Stimulated activated CD8-positive, alpha-beta memory T cell treated with anti-CD3 and anti-CD28 coated beads, Interleukin-7, amount 100 ng/mL, for 1 hour (primary cell): ENCODE results near the gene ZHX3.

Experiments
- DNase-seq, 2 donors: peaks; one replicate each; pipeline ENCODE4 v3.0.0-alpha.2; 2020; ENCODE audit warnings: low read depth in 2 of 2

The ZHX3 gene

DNA sequence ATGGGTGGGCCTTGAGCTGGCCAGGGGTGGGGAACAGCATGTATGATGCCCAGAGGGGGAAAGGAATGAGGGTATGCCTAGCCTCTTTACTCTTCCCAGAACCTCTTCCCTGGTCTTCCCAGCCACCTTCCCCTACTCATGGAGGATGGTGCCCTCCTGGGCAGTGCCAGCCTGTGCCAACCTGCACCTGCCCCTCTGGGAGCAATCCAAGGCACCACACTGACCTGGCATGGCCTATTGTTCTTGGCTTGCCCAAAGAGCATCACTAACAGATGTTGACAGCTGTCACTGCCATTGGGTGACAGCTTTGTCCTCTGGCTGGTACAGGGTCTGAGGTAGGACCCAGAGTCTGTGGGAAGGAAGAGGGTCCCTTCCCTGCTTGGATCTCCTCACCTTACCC, 36.0 kb upstream of the ZHX3 start:
- no peak for DNase-seq

DNA sequence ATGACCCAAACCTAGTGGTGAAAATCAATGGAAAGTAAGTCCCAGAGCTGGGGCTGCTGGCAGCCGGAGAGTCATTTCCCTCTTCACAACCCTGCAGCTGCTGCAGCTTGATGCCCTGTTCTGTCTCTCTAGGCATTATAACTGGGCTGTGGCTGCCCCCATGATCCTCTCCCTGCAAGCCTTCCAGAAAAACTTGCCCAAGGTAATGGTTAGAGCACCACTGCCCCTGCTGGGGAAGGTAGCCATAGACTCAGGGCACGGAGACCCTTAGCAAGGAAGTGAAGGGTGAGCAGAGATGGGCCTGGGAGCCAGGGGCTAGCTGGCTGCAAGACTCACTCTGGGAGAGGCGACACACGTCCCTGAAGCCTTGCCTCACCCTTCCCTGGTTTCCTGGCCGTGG, 35.1 kb upstream of the ZHX3 start:
- no peak for DNase-seq

DNA sequence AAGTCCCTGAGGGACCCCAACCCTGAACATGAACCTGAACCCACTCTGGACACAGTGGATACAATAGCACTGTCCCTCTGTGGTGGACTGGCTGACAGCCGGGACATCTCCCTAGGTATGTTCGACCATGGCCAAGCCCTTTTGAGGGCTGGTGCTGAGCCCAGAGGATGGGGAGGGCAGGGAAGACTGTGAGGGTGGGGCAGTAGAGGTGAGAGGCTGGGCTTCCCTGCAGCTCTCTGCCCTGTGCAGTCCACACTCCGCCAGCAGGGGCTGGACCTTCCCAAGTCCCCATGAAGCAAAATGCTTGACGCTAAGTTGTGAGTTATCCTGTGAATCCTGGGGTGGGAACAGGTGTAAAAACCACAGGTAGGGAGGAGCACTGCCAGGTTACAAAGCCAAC, 34.6 kb upstream of the ZHX3 start:
- no peak for DNase-seq

- DNase-seq: no peak
These were observed 33.0 kb upstream of the ZHX3 start for GRCh38 chr20:41350408-41350962.

DNA sequence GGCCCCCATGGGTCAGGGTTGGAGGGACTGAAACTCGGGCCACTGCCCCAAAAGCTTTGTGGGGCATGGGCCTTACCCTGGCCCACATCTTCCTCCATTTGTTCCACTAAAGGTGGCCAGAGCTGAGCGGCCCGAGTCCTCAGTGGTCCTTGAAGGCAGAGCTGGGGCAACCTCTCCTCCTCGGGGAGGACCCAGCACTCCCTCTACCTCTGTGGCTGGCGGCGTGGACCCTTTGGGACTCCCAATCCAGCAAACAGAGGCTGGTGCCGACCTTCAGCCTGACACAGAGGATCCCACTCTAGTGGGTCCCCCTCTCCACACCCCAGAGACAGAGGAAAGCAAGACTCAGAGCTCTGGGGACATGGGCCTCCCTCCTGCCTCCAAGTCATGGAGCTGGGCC, 32.4 kb upstream of the ZHX3 start:
- no peak for DNase-seq

DNA sequence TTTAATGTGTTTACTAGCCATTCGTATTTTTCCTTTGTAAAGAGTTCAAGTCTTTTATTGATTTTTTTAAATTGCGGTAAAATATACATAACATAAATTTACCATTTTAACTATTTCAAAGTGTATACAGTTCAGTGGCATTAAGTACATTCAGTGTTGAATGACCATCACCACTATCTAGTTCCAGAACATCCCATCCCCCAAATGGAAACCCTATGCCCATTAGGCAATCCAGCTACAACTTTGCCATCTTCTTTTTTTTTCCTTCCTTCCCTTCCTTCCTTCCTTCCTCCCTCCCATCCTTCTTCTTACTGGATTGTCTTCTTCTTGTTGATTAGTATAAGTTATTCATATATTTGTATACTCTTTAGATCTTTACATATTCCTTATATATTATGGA, 31.7 kb upstream of the ZHX3 start:
- no peak for DNase-seq

- no peak for DNase-seq
These were observed 31.1 kb upstream of the ZHX3 start for GRCh38 chr20:41348430-41349172.

DNA sequence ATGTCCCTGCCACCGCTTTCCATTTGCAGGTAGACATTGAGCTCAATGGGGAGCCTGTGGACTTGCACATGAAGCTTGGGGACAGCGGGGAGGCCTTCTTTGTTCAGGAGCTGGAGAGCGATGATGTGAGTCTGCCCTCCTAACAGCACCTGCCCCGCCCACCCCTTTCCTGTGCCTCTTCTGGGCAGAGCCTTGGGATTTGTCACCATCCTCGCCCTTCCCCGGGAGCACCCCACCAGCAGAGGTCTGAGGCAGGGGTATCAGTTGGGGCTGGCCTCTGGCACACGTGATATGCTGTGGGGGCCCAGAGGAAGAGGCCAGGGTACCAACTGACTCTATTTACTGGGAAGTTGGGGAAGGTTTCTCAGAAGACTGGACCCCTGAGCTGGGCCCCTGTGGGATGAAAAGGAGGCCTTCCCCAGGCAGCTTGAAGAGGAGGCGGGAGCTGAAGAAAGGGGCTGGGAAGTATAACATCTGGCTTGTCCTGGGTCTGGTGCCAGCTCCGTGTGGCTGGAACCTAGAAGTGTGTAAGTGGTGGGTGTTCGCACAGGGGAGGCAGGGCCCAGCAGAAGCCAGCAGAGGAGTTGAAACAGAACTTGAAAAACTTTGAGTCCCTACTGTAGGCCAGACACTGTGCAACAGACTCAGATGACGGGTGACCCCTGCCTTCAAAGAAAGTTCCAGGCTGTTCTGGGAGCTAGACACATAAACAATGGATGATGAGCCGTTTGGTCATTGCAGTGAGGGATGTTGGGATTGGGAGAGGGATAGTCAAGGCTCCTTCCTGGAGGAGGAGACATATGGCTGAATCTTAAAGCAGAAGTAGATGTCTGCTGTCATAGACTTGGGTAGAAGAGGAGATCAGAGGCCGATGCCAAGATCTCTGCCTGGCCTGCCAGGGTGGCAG, 30.2 kb upstream of the ZHX3 start:
- no peak for DNase-seq

- DNase-seq: no peak
These were observed 28.2 kb upstream of the ZHX3 start for GRCh38 chr20:41345729-41346067.

GRCh38 chr20:41344938-41345728, 27.6 kb upstream of the ZHX3 start:
- no peak for DNase-seq

GRCh38 chr20:41344477-41344876, 26.9 kb upstream of the ZHX3 start:
- no peak for DNase-seq

GRCh38 chr20:41342474-41343464, 25.2 kb upstream of the ZHX3 start:
- DNase-seq: no peak

DNA sequence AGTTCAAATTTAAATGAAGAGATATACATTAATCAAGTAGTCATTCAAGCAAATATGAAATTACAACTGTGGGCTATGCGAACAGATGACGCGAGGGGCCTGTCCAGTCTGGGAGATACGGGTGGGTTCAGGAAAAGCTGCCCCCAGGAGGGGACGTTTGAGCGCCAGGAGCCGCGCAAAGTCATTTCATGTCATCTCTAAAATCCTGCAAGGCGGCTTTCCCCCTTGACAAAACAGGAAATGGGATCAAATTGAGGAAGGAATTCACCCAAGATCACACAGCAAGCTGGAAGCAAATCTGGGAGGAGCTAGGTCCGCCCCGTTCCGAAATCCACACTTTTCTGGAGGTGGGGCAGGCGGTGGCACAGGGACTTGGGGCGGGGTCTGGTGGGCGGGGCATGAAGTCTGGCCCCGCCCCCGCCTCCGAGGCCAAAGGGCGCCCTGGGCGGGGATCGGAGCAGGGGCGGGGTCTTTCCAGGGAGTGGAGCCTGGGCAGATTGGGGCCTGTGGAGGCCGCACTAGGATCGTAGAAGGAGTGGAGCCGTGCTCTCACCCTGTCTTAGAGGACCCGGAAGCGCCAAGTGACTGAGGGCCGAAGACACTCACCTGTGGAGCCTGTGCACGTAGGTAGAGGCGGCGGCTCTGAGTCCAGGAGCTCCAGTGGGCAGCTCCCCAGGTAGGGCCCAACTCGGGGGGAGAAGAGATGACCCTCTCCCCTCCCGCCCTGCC, 23.0 kb upstream of the ZHX3 start, which contains the start of gene LPIN3:
Gene LPIN3 (plus strand): TSS at position 495 of the 729 bp plus-strand sequence. CDS start 4,983 bp downstream, outside the sequence.
- no peak for DNase-seq

GRCh38 chr20:41339957-41340326, 22.4 kb upstream of the ZHX3 start:
- peak; percentile 69 to 77 for DNase-seq

- no peak for DNase-seq
These were observed 19.4 kb upstream of the ZHX3 start for GRCh38 chr20:41336711-41337492.

- no peak for DNase-seq
These were observed 18.1 kb upstream of the ZHX3 start for GRCh38 chr20:41335591-41335990.

DNA sequence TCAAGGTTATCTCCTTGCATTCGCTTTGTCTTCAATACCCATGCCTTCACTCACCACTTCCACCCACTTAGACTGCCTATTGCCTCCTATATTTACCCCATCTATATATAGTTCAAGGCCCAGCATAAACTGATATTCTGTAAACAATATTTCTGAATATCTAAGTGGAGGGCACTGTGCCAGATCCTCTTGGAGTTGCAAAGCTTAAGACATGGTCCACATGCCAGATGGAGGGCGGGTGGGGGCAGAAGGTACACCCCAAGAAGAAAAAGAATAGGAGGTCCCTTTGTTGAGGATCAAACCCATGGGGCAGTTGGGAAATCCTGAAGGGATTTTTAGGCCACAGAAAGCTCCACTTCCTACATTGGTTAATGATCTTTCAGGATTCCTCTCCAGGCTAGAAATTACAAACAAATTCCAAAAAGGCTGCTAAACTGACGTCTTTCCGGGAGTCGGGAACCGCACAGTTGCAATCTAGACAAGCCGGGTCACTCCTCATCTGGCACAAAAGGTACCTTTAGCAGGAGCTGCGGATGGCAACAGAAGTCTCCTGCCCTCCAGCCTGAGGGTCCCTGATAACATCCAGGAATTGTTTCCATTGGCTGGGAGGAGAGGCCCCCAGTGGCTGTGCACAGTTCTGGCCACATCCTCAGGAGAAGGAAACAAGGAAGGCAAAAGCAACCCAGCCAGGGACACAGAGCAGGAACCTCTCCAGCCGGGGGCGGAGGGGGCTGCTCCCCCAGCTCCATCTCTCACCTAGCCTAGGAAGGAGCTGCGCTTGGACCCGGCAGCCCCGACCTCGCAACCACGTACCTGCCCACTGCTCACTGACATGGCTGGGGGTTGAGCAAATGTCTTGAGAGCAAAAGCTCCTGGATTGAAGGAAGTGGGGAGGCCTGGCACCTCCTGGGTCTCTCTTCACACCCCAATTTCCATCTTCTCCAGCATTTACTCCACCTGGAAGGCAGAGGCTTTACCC, 17.2 kb upstream of the ZHX3 start:
- no peak for DNase-seq

GRCh38 chr20:41334036-41334435, 16.5 kb upstream of the ZHX3 start:
- no peak for DNase-seq
